Measurements from ENCODE around the gene LSG1.
"Not testable (repeated sequence)": the region's sequence is repeated elsewhere in the genome, so short reads cannot be mapped to it uniquely, and the experiment has no call there.

The LSG1 gene

DNA sequence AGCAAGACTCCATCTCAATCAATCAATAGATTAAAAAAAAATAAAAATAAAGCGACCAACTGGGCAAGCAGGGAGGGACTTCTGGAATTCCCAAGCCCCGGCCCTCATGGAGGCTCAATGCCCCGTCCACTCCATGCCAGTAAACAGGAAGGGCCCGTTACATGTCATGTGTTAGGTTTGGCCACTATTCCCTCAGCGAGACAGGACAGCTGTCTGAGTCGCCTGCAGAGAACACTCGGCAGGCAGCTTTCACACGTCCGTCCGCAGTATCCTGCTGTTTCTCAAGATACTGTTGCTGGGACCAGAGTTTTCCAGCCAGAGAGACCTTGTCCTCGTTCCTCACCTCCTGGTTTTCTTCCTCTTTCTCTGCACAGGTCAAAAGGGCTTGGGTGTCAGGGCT, 56.8 kb downstream of the LSG1 start:
- no peak for DNase-seq

DNA sequence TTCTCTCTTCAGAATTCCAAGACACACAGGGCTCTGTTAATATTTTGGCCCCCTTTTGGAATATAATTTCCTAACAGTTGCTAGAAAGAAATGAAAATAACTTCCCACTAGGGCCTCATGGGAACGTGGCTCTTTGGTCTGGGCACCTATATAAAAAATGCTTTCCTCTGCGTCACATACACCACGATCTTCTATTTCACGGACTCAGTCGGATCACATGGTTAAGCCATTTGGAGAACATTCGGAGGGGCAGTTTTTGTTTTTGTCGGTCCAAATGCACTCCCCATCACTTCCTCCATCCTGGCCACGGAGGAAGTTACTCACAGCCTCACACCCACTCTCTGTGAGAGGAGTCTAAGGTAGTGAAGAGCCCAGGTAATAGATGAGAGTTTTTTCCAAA, 59.8 kb downstream of the LSG1 start:
- DNase-seq, result no peak

DNA sequence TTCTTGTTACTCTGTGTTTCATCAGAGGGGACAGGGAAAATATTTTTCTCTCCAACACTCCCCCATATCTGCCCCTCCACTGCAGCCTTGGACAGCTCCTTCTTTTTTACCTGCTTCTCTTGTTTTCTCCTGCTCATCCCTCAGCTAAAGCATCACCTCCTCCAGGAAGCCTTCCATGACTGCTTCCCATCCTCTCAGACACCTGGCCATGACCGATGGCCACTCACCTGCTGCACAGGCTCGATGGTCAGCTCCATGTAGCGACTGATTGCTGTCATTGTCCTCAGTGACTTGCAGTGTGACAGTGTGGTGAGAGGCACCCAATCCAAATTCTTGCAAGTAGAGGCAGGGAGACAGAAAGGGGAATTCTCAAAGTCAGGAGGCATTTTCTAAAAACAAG, 61.3 kb downstream of the LSG1 start:
- no peak for DNase-seq

DNA sequence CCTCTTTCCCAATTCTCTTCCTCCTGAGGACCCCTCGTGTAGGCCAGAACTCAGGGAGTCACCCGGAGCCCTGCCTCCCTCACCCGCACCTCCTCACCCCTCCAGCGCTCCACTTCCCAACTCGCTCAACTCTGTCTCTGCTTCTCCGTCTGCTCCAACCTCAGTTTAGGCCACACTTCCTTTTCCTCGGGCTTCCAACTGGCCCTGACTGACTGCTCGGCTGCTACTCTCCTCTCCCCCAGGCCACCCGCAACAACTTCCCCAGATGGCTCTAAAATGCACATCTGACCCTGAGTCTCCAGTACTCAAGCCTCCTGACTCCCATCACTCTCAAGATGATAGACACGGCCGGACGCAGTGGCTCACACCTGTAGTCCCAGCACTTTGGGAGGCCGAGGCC, 62.4 kb downstream of the LSG1 start:
- no peak for DNase-seq

DNA sequence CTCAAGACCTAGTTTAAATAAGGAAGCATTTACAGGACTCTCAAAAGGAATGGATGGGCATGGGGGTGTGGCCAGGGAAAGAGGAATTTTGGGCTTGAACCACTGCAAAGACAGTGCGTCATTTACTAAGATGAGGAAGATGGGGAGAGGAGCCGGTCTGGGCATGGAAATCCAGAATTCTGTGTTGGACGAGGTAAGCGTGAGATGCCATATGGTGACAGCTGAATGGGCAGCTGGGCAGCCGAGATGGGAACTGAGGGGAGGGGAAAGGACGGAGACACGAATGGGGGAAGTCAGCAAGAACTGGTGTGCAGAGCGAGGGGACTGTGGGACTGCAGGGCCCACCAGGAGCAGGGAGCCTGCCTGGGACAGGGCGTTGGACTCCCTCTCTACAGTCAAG, 63.0 kb downstream of the LSG1 start:
- DNase-seq, result no peak

DNA sequence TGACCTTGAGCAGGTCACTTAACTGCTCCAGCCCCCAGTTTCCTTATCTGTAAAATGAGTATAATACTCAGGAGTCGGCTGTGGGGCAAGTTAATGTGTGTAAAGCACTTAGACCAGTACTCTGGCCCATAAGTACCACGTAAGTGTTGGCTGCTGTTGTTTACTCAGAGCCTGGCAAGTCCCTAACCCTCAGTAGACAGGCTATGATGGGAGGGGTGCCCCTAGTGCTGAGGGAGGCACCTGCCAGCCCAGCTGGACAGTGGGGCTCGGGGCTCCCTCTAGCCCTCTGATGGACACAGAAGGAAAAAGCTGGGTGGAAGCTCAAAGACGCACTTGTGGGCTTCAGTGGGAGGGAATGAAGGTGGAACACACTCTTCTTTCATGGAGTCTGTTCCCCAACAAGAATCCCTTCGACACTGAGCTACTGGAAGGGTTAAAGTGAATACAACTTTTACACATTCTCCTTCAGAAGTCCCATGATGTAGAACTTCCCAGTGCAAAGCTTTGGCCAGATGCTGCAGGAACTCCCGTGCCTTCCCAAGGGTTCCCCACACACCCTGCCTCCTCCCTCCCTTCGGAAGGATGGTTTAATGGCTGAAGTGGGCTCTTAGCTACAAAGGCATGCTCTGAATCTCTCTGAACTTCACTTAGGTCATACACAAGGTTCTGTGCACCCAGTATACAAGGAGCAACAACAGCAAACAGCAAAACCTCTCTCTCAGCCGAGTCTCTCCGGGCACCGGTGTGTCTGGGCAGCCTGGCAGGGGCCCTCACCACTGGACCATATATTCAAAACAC, 64.2 kb downstream of the LSG1 start:
- no peak for DNase-seq

DNA sequence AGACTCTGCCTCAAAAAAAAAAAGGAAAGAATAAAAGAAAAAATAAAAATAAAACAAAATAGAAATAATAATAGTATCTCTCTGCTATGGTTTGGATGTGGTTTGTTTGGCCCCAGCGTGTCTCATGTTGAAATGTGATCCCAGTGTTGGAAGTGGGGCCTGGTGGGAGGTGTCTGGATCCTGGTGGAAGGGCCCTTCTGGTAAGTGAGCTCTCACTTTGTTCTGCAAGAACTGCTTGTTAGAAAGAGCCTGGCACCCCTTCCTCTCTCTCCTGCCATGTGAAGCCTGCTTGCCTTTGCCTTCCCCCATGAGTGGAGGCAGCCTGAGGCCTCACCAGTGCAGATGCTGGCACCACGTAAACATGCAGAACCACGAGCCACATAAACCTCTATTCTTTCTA, 65.0 kb downstream of the LSG1 start:
- DNase-seq, result no peak

DNA sequence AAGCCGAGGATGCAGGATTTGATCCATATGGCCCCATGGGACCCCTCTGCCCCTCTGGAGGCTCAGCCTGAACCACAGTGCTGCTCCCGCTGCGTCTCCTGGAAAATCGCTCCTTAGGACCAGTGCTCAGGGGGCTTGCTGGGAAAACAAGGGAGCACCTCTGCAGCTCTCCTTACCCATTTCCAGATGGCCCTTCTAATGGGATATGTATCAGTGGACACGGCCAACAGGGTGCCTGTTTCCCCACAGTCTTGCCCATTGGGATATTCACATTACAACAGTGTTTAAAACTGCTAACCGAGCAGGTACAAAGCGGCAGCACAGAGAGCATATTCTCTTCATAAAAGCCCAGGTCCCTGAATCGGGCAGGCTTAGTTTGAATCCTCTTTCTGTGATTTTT, 65.8 kb downstream of the LSG1 start:
- DNase-seq, result no peak

DNA sequence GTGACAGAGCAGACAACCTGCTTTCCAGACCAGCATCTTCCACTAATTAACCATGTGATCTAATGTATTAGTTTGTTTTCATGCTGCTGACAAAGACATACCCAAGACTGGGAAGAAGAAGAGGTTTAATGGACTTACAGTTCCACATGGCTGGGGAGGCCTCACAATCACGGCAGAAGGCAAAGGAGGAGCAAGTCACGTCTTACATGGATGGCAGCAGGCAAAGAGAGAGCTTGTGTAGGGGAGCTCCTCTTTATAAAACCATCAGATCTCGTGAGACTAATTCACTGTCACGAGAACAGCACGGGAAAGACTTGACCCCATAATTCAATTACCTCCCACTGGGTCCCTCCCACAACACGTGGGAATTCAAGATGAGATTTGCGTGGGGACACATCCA, 66.7 kb downstream of the LSG1 start:
- DNase-seq, result not testable (repeated sequence)

DNA sequence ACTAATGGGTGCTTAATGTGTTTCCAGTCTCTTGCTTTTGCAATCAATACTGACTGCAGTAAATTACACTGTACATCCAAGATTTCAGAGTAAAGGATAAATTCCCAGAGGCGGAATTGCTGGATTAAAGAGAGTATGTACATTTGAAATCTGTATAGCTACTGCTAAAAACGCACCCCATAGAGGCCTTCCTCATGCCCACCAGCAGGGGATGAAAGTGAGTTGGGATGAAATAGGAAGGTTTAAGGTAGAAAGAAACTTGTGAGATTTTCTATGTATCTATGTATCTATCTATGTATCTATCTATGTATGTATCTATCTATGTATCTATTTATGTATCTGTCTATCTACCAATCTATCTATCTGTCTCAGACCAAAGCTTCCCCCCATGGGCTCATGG, 67.2 kb downstream of the LSG1 start:
- no peak for DNase-seq

DNA sequence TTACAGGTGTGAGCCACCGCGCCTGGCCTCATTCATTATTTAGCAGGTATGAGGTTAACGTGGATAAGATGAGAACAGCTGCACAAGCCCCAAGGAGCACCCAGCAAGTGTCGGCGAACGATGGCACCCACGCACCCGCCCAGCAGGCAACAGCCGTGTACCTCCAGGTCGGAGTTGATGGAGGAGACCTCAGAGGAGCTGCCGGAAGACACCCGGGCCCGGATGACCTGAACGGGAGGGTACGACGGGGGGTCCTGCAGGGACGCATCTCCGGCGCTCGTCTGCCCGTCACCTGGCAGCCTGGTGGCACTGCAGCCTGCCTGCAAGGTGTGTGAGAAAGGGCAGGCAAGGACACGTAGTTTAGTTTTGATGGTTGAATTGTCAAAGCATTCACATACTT, 67.9 kb downstream of the LSG1 start:
- DNase-seq, result no peak

DNA sequence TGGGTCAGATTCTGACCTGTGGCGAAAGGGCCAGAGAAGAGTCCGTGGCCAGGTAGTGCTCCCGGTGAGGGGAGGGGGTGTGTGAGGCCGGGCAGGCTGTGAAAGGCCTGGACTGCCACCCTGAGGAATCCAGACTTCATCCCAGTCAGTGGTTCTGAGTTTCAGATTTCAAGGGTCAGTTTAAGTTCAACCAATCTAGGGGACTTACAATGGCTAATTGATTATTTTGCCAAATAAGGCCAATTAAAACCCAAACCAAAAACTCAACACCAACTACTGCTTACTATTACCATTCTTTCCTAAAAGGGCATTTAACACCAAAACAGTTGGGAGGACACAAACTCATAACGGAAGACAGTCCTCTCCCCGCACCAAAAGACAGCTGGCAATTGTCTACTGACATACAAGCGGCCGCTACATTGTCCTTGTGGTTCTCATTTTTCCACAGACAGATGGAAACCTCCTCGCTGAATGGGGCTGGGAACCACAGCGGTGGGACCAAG, 69.3 kb downstream of the LSG1 start:
- no peak for DNase-seq

DNA sequence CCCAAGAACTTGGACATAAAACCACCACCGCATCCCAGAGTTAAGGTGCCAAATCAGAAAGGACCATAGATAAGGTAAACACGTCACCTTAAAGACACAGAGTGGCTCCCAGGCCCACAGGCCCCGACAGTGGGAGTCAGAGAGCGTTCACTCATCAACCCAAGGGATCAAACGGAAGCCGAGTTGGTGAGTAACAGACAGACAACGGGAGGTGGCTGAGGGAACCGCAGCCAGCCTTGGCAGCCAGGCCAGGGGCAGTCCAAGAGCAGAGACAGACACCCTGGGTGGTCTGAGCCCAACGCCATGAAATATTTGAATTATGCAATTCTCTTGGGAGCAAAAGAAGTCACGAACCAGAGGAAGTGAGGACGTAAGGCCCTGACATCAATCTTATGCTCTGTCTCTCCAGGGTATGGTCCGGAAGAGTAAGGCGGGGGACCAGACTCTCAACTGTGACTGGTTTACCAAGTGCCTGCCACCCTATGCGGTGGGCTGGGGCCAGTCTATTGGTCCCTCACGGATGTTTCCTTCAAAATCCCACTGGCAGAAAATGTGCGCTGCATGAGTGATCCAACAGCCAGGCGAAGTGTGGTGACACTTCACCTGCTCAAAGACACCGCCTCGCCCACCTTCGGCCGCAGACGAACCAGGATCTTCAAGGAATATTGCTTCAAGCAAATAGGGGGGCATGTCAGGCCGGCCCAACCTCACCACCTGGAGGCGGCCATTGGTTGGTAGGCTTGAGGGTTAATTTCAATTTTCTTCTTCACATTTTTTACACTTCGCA, 73.0 kb downstream of the LSG1 start:
- no peak for DNase-seq

DNA sequence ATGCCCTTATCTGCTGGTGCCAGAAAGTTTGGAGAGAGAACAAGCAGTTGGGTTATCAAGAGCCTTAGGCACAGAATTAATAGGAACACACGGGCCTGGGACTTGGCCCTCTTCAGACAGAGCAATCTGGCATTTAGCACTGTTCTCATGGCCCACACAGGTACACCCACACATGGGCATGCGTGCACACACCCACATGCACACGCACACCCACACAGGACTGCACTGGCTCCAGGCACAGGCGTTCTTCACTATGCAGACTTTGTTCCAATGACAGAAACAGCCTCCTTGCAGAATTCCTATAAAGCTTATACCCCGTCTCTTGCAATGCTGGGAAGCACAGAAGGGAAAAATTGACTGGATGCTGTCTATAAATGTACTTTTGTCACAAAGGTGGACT, 75.1 kb downstream of the LSG1 start:
- no peak for DNase-seq

DNA sequence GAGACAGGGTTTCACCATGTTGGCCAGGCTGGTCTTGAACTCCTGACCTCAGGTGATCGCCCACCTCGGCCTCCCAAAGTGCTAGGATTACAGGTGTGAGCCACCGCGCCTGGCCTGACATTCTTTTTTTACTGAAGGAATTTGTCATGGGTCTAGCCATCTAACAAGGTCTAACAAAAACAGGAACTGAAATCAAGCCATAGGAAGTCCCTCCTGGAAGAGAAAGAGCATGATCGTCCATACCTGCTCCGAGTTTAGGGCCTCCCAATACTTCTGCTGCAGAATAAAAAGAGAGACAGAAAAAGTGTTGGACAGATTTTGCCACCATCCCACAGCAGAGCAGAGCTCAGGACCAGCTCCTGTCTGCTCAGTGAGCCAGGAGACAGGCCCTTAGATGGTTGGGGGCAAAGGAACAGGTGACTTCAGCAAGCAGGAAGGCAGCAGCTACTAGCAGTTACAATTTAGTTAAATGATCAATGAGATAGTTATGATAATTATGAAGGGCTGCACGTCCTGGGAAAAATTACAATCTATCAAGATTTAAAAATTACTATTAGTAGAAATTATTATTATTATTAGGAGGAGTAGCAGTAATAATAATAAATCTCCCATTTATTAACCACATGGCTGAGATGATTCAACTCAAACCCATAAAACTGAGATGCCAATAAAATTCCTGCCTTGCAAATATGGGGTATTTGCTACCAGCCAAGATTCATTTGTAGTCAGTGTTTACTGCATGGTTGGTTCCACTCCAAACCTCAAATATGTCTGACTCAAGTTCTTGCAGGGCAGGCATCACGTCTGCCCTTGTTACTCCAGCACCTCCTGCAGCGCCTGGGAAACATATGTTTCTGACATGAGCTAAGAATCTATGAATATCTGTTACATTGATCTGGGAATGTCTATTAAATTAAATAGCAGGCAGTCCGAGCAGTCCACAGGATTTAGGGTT, 78.9 kb downstream of the LSG1 start:
- DNase-seq, result no peak
